Endodermal cell (in vitro differentiated cells): ENCODE results near the gene YWHAG. TPM values are rescaled to one million over a fixed set of nuclear protein-coding genes. Genes with fewer than 3 reads are reported as not detected.
"Not testable (repeated sequence)": the region's sequence is repeated elsewhere in the genome, so short reads cannot be mapped to it uniquely, and the experiment has no call there.

Experiments used
- DNase-seq: peaks from one replicate; pipeline ENCODE4 v3.0.0-alpha.2; 2017
- H3K27ac ChIP-seq: 2 replicates; pipeline ENCODE4 v1.5.1; 2013; ENCODE audit warnings: mild to moderate bottlenecking, low read depth, low read length, moderate library complexity
- H3K27me3 ChIP-seq: 2 replicates; pipeline ENCODE4 v1.6.1; 2013; ENCODE audit warnings: mild to moderate bottlenecking, low read length, moderate library complexity; ENCODE audit not compliant: insufficient read depth, control insufficient read depth, poor library complexity, severe bottlenecking
- H3K36me3 ChIP-seq: 2 replicates; pipeline ENCODE4 v1.7.0; 2013; ENCODE audit warnings: mild to moderate bottlenecking, low read length, moderate library complexity; ENCODE audit not compliant: control insufficient read depth, insufficient read depth
- H3K4me1 ChIP-seq: one replicate; pipeline ENCODE4 v1.7.0; 2013; ENCODE audit warnings: low read length; ENCODE audit not compliant: control insufficient read depth, insufficient read depth
- H3K4me3 ChIP-seq: 2 replicates; pipeline ENCODE4 v1.5.1; 2013; ENCODE audit warnings: mild to moderate bottlenecking, low read length, moderate library complexity
- H3K9ac ChIP-seq: 2 replicates; pipeline ENCODE4 v1.6.1; 2013; ENCODE audit warnings: mild to moderate bottlenecking, low read length, moderate library complexity; ENCODE audit not compliant: poor library complexity, severe bottlenecking; ENCODE audit errors: extremely low read depth
- H3K9me3 ChIP-seq: 2 replicates; pipeline ENCODE4 v1.6.1; 2013; ENCODE audit warnings: mild to moderate bottlenecking, low read length, moderate library complexity; ENCODE audit not compliant: control insufficient read depth
- H3K27ac Mint-ChIP-seq: 2 replicates; pipeline ENCODE4 v1.8.0; 2020; ENCODE audit warnings: mixed read lengths
- H3K27me3 Mint-ChIP-seq: 2 replicates; pipeline ENCODE4 v1.8.0; 2021; ENCODE audit warnings: mild to moderate bottlenecking, mixed read lengths; ENCODE audit not compliant: insufficient read depth
- H3K36me3 Mint-ChIP-seq: 2 replicates; pipeline ENCODE4 v1.8.0; 2020; ENCODE audit warnings: low read depth, mixed read lengths
- H3K4me1 Mint-ChIP-seq: 2 replicates; pipeline ENCODE4 v1.8.0; 2020; ENCODE audit warnings: mixed read lengths
- H3K4me3 Mint-ChIP-seq: 2 replicates; pipeline ENCODE4 v1.8.0; 2020; ENCODE audit warnings: mild to moderate bottlenecking, moderate library complexity, mixed read lengths
- H3K9me3 Mint-ChIP-seq: 2 replicates; pipeline ENCODE4 v1.8.0; 2020; ENCODE audit warnings: mild to moderate bottlenecking, mixed read lengths
- CTCF ChIP-seq: fragments of 200-600 bp; sonication (generic); conservative IDR thresholded peaks from 2 replicates; pipeline ENCODE4 v1.5.0; 2021; ENCODE audit warnings: antibody characterized with exemption, mild to moderate bottlenecking
- WGBS, 2 experiments: methylation state at CpG; one replicate each; pipeline versions ENCODE4 v1.1.5 to v1.1.7; 2013; ENCODE audit warnings: missing lambda C conversion rate in 2 of 2, mixed read lengths in 1 of 2; ENCODE audit not compliant: insufficient coverage in 1 of 2, insufficient read length in 1 of 2; 5-methylcytosine and 5-hydroxymethylcytosine counted together
- total RNA-seq, 2 donors: library from RNA; stranded (reverse); fragmentation: NEBNext Ultra II Directional in 1 of 2; extraction: Animal tissue kit (Norgen Biotek cat#: 25700) in 1 of 2; gene quantifications; 2 replicates in 1 of 2; 3 replicates in 1 of 2; pipeline ENCODE4 v1.2.1, GENCODE V29; 2021

Gene YWHAG
- total RNA-seq, 2 donors from 2014 or later: 148 TPM

- Histone ChIP-seq H3K27me3 (no peaks in the 10 kb centered on the region), H3K9ac (no peak overlapping the region), H3K9me3 (no peaks in the 10 kb centered on the region), H3K27ac (no peak overlapping the region), H3K4me1 (no peaks in the 10 kb centered on the region), H3K36me3 (no peaks in the 10 kb centered on the region), H3K4me3 (no peak overlapping the region)
- 0 to 12% methylated on average over 3 to 15 of the region's 15 CpGs for WGBS, 2 experiments
- Mint-ChIP-seq H3K27me3 (no peaks in the 10 kb centered on the region), H3K4me3 (peak overlapping the region; percentile 51), H3K9me3 (peaks cover 6% of the 10 kb centered on the region), H3K27ac (peak overlapping the region; percentile 85), H3K36me3 (no peaks in the 10 kb centered on the region), H3K4me1 (peaks cover 17% of the 10 kb centered on the region)
- peak; percentile 100 for TF ChIP-seq CTCF
- peak; percentile 99 for DNase-seq
These were observed 44.6 kb downstream of the YWHAG start for GRCh38 chr7:76314042-76314721.

DNA sequence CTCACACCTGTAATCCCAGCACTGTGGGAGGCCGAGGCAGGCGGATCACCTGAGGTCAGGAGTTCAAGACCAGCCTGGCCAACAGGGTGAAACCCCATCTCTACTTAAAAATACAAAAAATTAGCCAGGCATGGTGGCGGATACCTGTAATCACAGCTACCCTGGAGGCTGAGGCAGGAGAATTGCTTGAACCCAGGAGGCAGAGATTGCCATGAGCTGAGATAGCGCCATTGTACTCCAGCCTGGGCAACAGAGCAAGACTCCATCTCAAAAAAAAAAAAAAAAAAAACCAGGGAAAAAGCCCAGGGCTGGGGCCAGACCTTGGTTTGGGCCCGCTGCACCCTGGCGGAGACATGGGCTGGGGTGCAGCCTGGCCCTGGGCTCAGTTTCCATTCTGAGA is 47.0 kb downstream of the YWHAG start:
- not testable (repeated sequence) for H3K27me3 Mint-ChIP-seq, H3K27me3 ChIP-seq, H3K27ac ChIP-seq, H3K9ac ChIP-seq, H3K9me3 ChIP-seq, H3K4me1 Mint-ChIP-seq, H3K36me3 Mint-ChIP-seq, H3K27ac Mint-ChIP-seq, H3K36me3 ChIP-seq, H3K4me3 ChIP-seq, H3K4me1 ChIP-seq, H3K4me3 Mint-ChIP-seq, DNase-seq
- peaks cover 10% of the 10 kb centered on the region for H3K9me3 Mint-ChIP-seq
- 80 to 95% methylated on average over 2 to 6 of the region's 6 CpGs for WGBS, 2 experiments

DNA sequence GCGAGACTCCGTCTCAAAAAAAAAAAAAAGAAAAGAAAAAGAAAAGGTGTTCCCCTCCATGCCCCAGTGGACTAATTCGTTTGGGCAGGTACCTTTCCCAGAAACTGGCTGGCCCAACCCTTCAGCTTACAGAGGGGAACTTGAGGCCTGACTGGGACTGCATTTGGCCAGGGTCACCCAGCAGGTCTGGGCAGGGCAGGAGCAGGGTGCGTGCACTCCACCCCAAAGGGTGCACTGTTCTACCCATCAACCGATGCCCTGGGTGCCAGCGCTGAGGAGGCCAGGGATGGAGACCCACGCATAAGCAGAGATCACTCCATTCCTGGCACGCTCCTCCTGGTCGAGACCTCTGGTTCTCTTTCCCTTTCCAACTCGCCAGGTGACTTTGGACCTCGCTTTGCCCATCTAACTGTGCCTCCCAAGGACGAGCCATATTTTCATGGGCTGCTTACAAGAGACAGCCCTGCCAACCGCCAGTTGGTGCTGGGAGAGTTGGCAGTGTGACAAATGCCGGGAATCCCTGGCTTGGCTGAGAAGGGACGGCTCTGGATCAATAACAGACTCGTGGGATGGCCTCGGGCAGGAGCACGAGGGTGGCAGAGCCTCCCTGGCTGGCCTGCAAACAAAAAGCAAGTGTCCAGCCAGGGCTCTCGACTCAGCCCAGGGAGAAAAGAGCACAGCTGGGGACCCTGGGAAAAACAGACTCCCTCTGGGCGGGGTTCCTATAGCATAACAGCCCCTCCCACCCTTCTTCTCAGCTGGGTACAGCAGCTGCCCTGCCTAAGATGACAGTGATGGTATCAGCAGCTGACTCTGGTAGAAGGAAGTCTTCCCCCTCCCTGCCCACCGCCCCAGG is 48.5 kb downstream of the YWHAG start:
- WGBS, 2 experiments: 78 to 84% methylated on average over 13 to 21 of the region's 21 CpGs
- Histone ChIP-seq H3K9me3 (no peaks in the 10 kb centered on the region), H3K36me3 (no peaks in the 10 kb centered on the region), H3K4me3 (no peak overlapping the region), H3K4me1 (no peaks in the 10 kb centered on the region), H3K27ac (peak overlapping the region; percentile 78), H3K9ac (no peak overlapping the region), H3K27me3 (no peaks in the 10 kb centered on the region)
- no peak overlapping the region for H3K27ac Mint-ChIP-seq
- H3K4me3 Mint-ChIP-seq: no peak overlapping the region
- no peaks in the 10 kb centered on the region for H3K36me3 Mint-ChIP-seq
- H3K27me3 Mint-ChIP-seq: no peaks in the 10 kb centered on the region
- no peak for DNase-seq
- H3K4me1 Mint-ChIP-seq: peaks cover 11% of the 10 kb centered on the region
- TF ChIP-seq CTCF: no peak
- H3K9me3 Mint-ChIP-seq: peaks cover 10% of the 10 kb centered on the region

DNA sequence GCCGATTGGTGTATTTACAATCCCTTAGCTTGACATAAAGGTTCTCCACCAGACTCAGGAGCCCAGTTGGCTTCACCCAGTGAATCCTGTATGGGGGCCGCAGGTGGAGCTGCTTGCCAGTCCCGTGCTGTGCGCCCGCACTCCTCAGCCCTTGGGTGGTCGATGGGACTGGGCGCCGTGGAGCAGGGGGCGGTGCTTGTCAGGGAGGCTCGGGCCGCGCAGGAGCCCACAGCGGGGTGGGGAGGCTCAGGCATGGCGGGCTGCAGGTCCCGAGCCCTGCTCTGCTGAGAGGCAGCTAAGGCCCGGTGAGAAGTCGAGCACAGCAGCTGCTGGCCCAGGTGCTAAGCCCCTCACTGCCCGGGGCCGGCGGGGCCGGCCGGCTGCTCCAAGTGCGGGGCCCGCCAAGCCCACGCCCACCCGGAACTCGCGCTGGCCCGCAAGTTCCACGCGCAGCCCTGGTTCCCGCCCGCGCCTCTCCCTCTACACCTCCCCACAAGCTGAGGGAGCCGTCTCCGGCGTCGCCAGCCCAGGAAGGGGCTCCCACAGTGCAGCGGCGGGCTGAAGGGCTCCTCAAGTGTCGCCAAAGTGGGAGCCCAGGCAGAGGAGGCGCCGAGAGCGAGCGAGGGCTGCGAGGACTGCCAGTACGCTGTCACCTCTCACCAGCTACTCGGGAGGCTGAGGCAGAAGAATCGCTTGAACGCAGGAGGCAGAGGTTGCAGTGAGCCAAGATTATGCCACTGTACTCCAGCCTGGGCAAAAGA is 49.3 kb downstream of the YWHAG start:
- H3K27me3 Mint-ChIP-seq, DNase-seq: not testable (repeated sequence)
- peaks cover 11% of the 10 kb centered on the region for H3K4me1 Mint-ChIP-seq

GRCh38 chr7:76308874-76309273 is 49.9 kb downstream of the YWHAG start:
- not testable (repeated sequence) for H3K27ac Mint-ChIP-seq, H3K9ac ChIP-seq, H3K36me3 ChIP-seq, H3K27me3 Mint-ChIP-seq, DNase-seq, H3K4me3 ChIP-seq, H3K27me3 ChIP-seq, H3K36me3 Mint-ChIP-seq, H3K4me1 ChIP-seq, H3K4me3 Mint-ChIP-seq, H3K27ac ChIP-seq, H3K9me3 ChIP-seq
- 90 to 95% methylated on average over 12 of the region's 12 CpGs for WGBS, 2 experiments
- Mint-ChIP-seq H3K4me1 (peaks cover 12% of the 10 kb centered on the region), H3K9me3 (peaks cover 10% of the 10 kb centered on the region)

More for the DNA sequence above, 49.3 kb downstream of the YWHAG start:
- peaks cover 10% of the 10 kb centered on the region for H3K9me3 Mint-ChIP-seq
- not testable (repeated sequence) for H3K4me1 ChIP-seq, H3K36me3 ChIP-seq, H3K27ac Mint-ChIP-seq, H3K4me3 ChIP-seq, H3K9me3 ChIP-seq, H3K4me3 Mint-ChIP-seq, H3K36me3 Mint-ChIP-seq, H3K27ac ChIP-seq, H3K27me3 ChIP-seq, H3K9ac ChIP-seq
- WGBS, 2 experiments: 93 to 95% methylated on average over 18 to 50 of the region's 50 CpGs
